Spleen (tissue), 7 donors: ENCODE measurements around the gene GRK6.

Experiments used
- CTCF ChIP-seq, 11 experiments: fragments of 200-600 bp in 7 of 11; fragments of 450-650 bp in 4 of 11; sonication (generic) in 4 of 11; IDR thresholded peaks in 8 of 11; conservative IDR thresholded peaks in 3 of 11; 1 replicate in 7 of 11; 2 replicates in 4 of 11; pipeline versions ENCODE4 v1.4.0 to v1.8.0; 2016 to 2021; ENCODE audit warnings: antibody characterized with exemption in 11 of 11, inconsistent platforms in 4 of 11, mild to moderate bottlenecking in 1 of 11
- POLR2A ChIP-seq, 3 donors: fragments of 450-650 bp; IDR thresholded peaks; one replicate each; pipeline ENCODE4 v1.5.1; 2017; ENCODE audit warnings: antibody characterized with exemption in 3 of 3, mild to moderate bottlenecking in 1 of 3
- POLR2AphosphoS5 ChIP-seq, 3 donors: sonication (generic); formaldehyde crosslinking; IDR thresholded peaks; one replicate each; pipeline ENCODE4 v1.5.1; 2017; ENCODE audit warnings: antibody characterized with exemption in 3 of 3
- donor health status: DM: no; HTN: no; CAD: no; lungs with moderate emphysema.
- donor health status: DM: no; HTN: no; CAD: no.
- donor health status: DM: no; HTN: no; CAD: no.

- no peak for TF ChIP-seq POLR2A (IDR thresholded peaks at IDR 0.05)
- no peak for TF ChIP-seq CTCF (IDR thresholded peaks at IDR 0.05 in 8 of 11, conservative IDR thresholded peaks at IDR 0.05 in 3 of 11)
- peak in 2 of 3 donors; percentile 33 to 52 for TF ChIP-seq POLR2AphosphoS5 (IDR thresholded peaks at IDR 0.05)
Observed at GRCh38 chr5:177473443-177474001, 47.0 kb downstream of the GRK6 start, which contains the start of gene DBN1.
